ENCODE data around the gene HTR4.
A peak's percentile ranks its signal among the peaks of the same experiment; 100 is the strongest.
"Not testable (repeated sequence)": the region's sequence is repeated elsewhere in the genome, so short reads cannot be mapped to it uniquely, and the experiment has no call there.

HTR4 gene

DNA sequence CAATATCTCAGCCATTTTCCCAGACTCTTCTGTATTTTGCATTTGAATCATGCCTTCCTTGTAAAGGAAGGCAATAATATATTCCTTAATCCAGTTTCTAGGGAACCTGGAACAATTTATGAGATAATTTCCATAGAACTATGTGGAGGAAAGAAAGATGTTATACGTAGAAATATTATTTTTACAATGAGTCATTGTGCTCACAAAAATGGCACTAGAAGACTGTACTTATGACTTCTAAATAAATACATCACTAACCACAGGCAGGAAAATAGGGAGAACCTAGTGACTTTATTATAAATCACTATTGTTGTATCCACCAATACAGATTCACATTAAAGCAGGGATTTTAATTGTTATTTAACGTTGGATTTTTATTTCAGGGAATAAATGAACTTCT, 182.9 kb downstream of the HTR4 start:
- TF ChIP-seq, protein P1, sequence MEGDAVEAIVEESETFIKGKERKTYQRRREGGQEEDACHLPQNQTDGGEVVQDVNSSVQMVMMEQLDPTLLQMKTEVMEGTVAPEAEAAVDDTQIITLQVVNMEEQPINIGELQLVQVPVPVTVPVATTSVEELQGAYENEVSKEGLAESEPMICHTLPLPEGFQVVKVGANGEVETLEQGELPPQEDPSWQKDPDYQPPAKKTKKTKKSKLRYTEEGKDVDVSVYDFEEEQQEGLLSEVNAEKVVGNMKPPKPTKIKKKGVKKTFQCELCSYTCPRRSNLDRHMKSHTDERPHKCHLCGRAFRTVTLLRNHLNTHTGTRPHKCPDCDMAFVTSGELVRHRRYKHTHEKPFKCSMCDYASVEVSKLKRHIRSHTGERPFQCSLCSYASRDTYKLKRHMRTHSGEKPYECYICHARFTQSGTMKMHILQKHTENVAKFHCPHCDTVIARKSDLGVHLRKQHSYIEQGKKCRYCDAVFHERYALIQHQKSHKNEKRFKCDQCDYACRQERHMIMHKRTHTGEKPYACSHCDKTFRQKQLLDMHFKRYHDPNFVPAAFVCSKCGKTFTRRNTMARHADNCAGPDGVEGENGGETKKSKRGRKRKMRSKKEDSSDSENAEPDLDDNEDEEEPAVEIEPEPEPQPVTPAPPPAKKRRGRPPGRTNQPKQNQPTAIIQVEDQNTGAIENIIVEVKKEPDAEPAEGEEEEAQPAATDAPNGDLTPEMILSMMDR (conservative IDR thresholded peaks at IDR 0.05; ENCODE audit: low read length): no peak
- no peak overlapping the region for H3K4me3 ChIP-seq (ENCODE audit: low read length)
- no peak for DNase-seq (ENCODE audit: low read depth)

DNA sequence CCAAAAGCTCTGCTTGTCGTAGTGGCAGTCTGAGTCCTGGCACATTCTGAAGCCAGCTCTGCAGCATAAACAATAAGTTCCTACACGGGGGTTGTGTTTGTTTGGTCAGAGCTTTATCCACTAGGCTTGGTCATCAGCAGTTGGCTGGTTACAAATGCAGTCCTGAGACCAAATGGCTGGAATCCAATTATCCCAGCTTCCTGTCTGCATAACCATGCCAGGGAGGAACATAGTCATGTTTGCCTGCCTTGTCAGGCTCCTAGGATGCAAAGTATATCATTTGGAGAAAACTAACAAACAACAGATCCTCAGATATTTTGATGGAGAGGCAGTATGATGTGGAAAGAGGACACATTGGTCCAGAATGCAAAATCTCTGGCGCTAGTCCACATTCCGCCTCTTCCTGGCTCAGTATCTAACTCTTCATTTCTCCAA, 184.8 kb downstream of the HTR4 start:
- peak; percentile 61 for DNase-seq (ENCODE audit: low read depth)
- H3K4me3 ChIP-seq (ENCODE audit: low read length): no peak overlapping the region
- TF ChIP-seq, protein P1 (conservative IDR thresholded peaks at IDR 0.05; ENCODE audit: low read length): no peak

DNA sequence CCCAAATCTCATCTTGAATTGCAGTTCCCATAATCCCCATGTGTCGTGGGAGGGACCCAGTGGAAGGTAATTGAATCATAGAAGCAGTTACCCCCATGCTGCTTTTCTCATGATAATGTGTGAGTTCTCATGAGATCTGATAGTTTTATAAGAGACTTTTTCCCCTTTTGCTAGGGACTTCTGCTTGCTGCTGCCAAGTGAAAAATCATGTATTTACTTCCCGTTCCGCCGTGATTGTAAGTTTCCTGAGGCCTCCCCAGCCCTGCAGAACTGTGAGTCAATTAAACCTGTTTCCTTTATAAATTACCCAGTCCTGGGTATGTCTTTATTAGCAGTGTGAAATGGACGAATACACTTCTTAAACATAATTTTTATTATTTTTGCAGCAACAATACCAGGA, 185.6 kb downstream of the HTR4 start:
- DNase-seq (ENCODE audit: low read depth); H3K4me3 ChIP-seq (ENCODE audit: low read length): not testable (repeated sequence)

DNA sequence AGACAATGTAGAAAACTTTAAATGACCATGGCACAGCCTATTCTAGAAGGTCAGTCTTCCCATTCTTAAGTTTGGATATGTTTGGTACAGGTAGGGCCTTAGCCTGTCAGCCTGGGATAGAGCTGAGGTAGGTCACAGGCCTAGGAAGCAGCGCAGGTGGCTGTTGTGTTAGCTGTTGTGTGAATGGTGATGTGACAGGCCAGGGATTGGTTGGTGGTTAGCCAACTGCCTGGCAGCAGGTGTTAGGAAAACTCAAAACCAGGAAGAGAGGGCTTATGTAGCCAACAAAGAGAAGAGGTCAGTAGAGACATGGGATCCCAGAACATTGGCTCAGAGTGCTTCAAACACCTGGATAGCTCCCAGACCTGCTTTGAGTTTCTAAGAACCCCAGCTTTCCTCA, 186.4 kb downstream of the HTR4 start:
- no peak for DNase-seq (ENCODE audit: low read depth)
- H3K4me3 ChIP-seq (ENCODE audit: low read length): no peak overlapping the region
- TF ChIP-seq, protein P1 (conservative IDR thresholded peaks at IDR 0.05; ENCODE audit: low read length): no peak

DNA sequence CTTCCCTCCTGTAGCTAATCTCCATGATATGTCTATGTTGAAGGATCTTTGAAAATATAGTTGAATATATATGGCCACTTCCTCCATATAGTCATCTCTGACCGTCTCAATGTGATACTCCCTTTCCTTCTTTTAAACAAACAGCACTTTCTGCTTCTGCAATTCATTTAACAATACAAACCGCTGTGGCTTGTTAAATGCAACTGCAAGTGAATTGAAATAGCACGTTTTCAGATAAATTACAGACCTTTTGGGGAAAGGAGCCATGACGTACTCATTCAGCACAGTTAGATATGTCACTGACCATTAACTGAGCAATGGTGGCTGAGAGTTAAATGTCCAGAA, 188.1 kb downstream of the HTR4 start:
- H3K4me3 ChIP-seq (ENCODE audit: low read length): no peak overlapping the region
- TF ChIP-seq, protein P1 (conservative IDR thresholded peaks at IDR 0.05; ENCODE audit: low read length): no peak
- DNase-seq (ENCODE audit: low read depth): no peak

DNA sequence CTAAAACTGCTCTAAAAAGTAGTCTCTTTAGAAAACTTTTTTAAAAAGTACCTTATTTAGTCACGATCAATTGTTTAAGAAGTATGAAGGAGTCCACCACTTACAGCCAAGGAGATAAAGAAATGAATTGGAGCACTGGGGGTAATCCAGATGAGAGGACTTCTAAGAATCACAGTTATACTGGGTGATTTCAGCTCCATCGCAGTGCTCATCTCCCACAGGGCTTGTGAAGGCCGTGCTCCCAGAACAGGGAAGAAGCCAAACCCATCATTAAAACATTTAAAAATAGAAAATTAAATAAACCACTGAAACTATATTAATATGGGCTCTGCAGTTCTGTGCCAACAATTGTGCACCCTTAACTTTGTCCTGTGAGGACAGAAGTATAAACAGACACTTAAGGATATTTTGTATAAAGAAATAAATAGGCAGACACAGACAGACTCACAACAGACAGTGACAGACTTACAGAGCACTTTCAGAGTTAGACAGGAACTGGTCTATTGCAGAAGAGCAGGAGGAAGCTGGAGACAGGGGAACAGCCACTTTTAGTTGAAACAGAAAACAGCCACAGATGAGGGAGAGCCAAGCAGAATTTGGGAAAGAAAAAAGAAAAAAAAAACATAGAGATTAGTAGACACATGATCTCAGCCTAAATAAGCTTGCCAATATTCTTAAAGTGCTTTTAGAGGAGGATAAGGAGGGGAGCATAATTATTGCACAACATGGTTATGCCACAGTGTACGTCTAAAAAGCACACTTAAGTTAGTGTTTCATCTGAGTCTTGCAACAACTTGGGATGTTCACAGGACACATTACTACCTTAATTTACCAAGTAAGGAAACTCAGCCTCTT, 188.7 kb downstream of the HTR4 start:
- TF ChIP-seq, protein P1 (conservative IDR thresholded peaks at IDR 0.05; ENCODE audit: low read length): no peak
- H3K4me3 ChIP-seq (ENCODE audit: low read length): no peak overlapping the region
- no peak for DNase-seq (ENCODE audit: low read depth)

DNA sequence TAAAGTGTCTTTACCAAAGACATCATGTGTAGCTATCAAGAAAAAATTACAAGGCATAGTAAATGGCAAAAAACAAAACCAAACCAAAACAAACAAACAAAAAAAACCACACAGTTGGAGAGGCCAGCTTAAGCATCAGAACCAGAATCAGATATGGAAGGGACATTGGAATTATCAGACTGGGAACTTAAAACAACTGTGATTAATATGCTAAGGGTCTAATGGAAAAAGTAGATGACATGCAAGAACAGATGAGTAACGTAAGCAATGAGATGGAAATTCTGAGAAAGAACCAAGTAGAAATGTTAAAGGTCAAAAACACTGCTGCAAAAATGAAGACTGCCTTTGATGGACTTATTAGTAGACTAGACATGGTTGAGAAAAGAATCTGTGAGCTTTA, 194.7 kb downstream of the HTR4 start:
- TF ChIP-seq, protein P1 (conservative IDR thresholded peaks at IDR 0.05; ENCODE audit: low read length): no peak
- no peak overlapping the region for H3K4me3 ChIP-seq (ENCODE audit: low read length)
- no peak for DNase-seq (ENCODE audit: low read depth)

Measured in AG10803 (cell line).